K562 (cell line): ENCODE data around the gene KRT14. TPM values are rescaled to one million over a fixed set of nuclear protein-coding genes. Genes with fewer than 3 reads are reported as not detected.

Experiments
- ATAC-seq: fragments of 200-7000 bp; cut with Tn5 transposase; 3 replicates; pipeline ENCODE4 v1.9.1; 2020; ENCODE audit warnings: moderate library complexity
- BruUV-seq: library from RNA; stranded (reverse); fragments of 400-500 nt; replicated peaks from 2 replicates; lab custom pipeline; 2021; lab: Mats Ljungman, UMichigan
- CTCF ChIA-PET: fragments of 300-600 bp; formaldehyde crosslinking; extraction: SDS; loops from one replicate; lab custom pipeline; 2021; ENCODE audit warnings: low intra/inter-chr PET ratio; lab: Yijun Ruan, JAX
- POLR2A ChIA-PET: fragments of 300-600, 350-650 bp; sonication (Branson Sonifier 250); formaldehyde crosslinking; extraction: SDS; loops from one replicate; lab custom pipeline; 2021; ENCODE audit warnings: antibody characterized with exemption, inconsistent platforms; lab: Yijun Ruan, JAX
- DNase-seq, 4 experiments: peaks; one replicate each; pipeline versions ENCODE4 v3.0.0 to v3.0.0-alpha.2; 2011 to 2018; ENCODE audit warnings: low spot score in 3 of 4, mixed read lengths in 3 of 4; ENCODE audit errors: extremely low read depth in 1 of 4
- FAIRE-seq: peaks from 2 replicates; lab custom pipeline; 2011; peaks lifted over from hg19 to GRCh38; lab: Jason Lieb, UNC
- H2AFZ ChIP-seq: 2 replicates; pipeline ENCODE4 v1.6.0; 2011; ENCODE audit warnings: low read depth, low read length, control low read depth, inconsistent platforms
- H3K27ac ChIP-seq: fragments of 200-600 bp; 3 replicates; pipeline ENCODE4 v1.8.0; 2011; ENCODE audit warnings: low read depth, mild to moderate bottlenecking, control low read depth, inconsistent platforms, low read length, moderate library complexity, mixed read lengths; ENCODE audit errors: extremely low read depth
- H3K27me3 ChIP-seq, 2 experiments: fragments of 300-600 bp in 1 of 2; 2 replicates in 1 of 2; 3 replicates in 1 of 2; pipeline versions ENCODE4 v1.6.0 to v1.8.0; 2011; ENCODE audit warnings: inconsistent platforms in 2 of 2, low read length in 2 of 2, mild to moderate bottlenecking in 1 of 2, mixed read lengths in 1 of 2, moderate library complexity in 1 of 2; ENCODE audit not compliant: control insufficient read depth in 2 of 2, insufficient read depth in 2 of 2
- H3K36me3 ChIP-seq: fragments of 300-600 bp; 3 replicates; pipeline ENCODE4 v1.8.0; 2011; ENCODE audit warnings: mild to moderate bottlenecking, low read length, inconsistent platforms; ENCODE audit not compliant: control insufficient read depth, insufficient read depth
- H3K4me1 ChIP-seq, 2 experiments: fragments of 200-600 bp in 1 of 2; replicated peaks in 1 of 2; 2 replicates in 1 of 2; 3 replicates in 1 of 2; pipeline versions ENCODE4 v1.5.1 to v1.8.0; 2011; ENCODE audit warnings: inconsistent platforms in 2 of 2, low read length in 2 of 2, mild to moderate bottlenecking in 1 of 2, mixed read lengths in 1 of 2, moderate library complexity in 1 of 2; ENCODE audit not compliant: control insufficient read depth in 2 of 2, insufficient read depth in 2 of 2
- H3K4me2 ChIP-seq: 2 replicates; pipeline ENCODE4 v1.6.1; 2011; ENCODE audit warnings: low read length, control low read depth, inconsistent platforms, mixed read lengths; ENCODE audit not compliant: insufficient read depth
- H3K4me3 ChIP-seq: fragments of 200-600 bp; sonication (generic), shearing (Covaris generic); 2 replicates; pipeline ENCODE4 v1.5.1; 2016; ENCODE audit warnings: control low read depth, inconsistent platforms
- H3K79me2 ChIP-seq: fragments of 200-600 bp; 3 replicates; pipeline ENCODE4 v1.8.0; 2011; ENCODE audit warnings: low read length, inconsistent platforms; ENCODE audit not compliant: control insufficient read depth, insufficient read depth
- H3K9ac ChIP-seq, 2 experiments: 2 replicates each; pipeline versions ENCODE4 v1.6.0 to v1.6.1; 2011; ENCODE audit warnings: low read depth in 2 of 2, low read length in 2 of 2, control low read depth in 1 of 2, inconsistent platforms in 1 of 2, mild to moderate bottlenecking in 1 of 2, mixed read lengths in 1 of 2; ENCODE audit not compliant: insufficient read depth in 1 of 2
- H3K9me1 ChIP-seq: one replicate; pipeline ENCODE4 v1.6.0; 2011; ENCODE audit warnings: inconsistent platforms, mild to moderate bottlenecking, low read length, moderate library complexity; ENCODE audit not compliant: control insufficient read depth, insufficient read depth
- H3K9me3 ChIP-seq: replicated peaks from 2 replicates; pipeline ENCODE4 v1.5.1; 2011; ENCODE audit warnings: low read depth, low read length, inconsistent platforms; ENCODE audit not compliant: control insufficient read depth, insufficient read depth
- H4K20me1 ChIP-seq: replicated peaks from 2 replicates; pipeline ENCODE4 v1.6.1; 2011; ENCODE audit warnings: low read length, inconsistent platforms, mixed read lengths; ENCODE audit not compliant: control insufficient read depth, insufficient read depth
- BCLAF1 ChIP-seq, 2 experiments: fragments of 450-650 bp in 1 of 2; IDR thresholded peaks; 2 replicates each; pipeline ENCODE4 v1.6.1; 2011 to 2017; ENCODE audit warnings: low read depth in 2 of 2, antibody characterized with exemption in 1 of 2, borderline replicate concordance in 1 of 2, low read length in 1 of 2, mild to moderate bottlenecking in 1 of 2, mixed read lengths in 1 of 2; ENCODE audit not compliant: control insufficient read depth in 1 of 2
- CTCF ChIP-seq, 3 experiments: IDR thresholded peaks in 2 of 3; conservative IDR thresholded peaks in 1 of 3; 2 replicates each; pipeline ENCODE4 v1.5.1; 2011 to 2012; ENCODE audit warnings: low read length in 3 of 3, mild to moderate bottlenecking in 3 of 3, control low read depth in 2 of 3, improper control_type of control experiment in 1 of 3, inconsistent platforms in 1 of 3, low read depth in 1 of 3, mixed read lengths in 1 of 3, moderate library complexity in 1 of 3; ENCODE audit not compliant: insufficient read depth in 2 of 3
- FOS ChIP-seq: IDR thresholded peaks from 3 replicates; pipeline ENCODE4 v1.6.1; 2011; ENCODE audit not compliant: insufficient read length; ENCODE audit errors: extremely low read depth
- HDAC1 ChIP-seq, 2 experiments: fragments of 450-650 bp; IDR thresholded peaks; 2 replicates each; pipeline ENCODE4 v1.6.1; 2016 to 2017; ENCODE audit warnings: inconsistent platforms in 1 of 2, mild to moderate bottlenecking in 1 of 2, moderate library complexity in 1 of 2
- HDGF ChIP-seq: fragments of 450-650 bp; IDR thresholded peaks from 2 replicates; pipeline ENCODE4 v1.6.1; 2016
- KLF6 ChIP-seq: fragments of 250-450 bp; sonication (Bioruptor Pico); IDR thresholded peaks from 2 replicates; pipeline ENCODE4 v1.4.0; 2020; ENCODE audit warnings: mild to moderate bottlenecking, moderate library complexity, borderline replicate concordance
- NFATC3 ChIP-seq: fragments of 450-650 bp; IDR thresholded peaks from 2 replicates; pipeline ENCODE4 v1.6.1; 2017; ENCODE audit warnings: mild to moderate bottlenecking
- NFIX ChIP-seq: fragments of 250-450 bp; sonication (Bioruptor Pico); IDR thresholded peaks from 2 replicates; pipeline ENCODE4 v1.4.0; 2020; ENCODE audit warnings: low read depth, mild to moderate bottlenecking, moderate library complexity
- PATZ1 ChIP-seq: fragments of 250-450 bp; sonication (Bioruptor Pico); IDR thresholded peaks from 2 replicates; pipeline ENCODE4 v1.5.0; 2020; ENCODE audit warnings: mild to moderate bottlenecking, borderline replicate concordance
- SUPT5H ChIP-seq: fragments of 450-650 bp; IDR thresholded peaks from 2 replicates; pipeline ENCODE4 v1.6.1; 2016
- TCF3 ChIP-seq: sonication (generic); formaldehyde crosslinking; IDR thresholded peaks from 2 replicates; pipeline ENCODE4 v1.4.0; 2020; ENCODE audit warnings: mild to moderate bottlenecking, missing genetic modification reagents
- ZNF280A ChIP-seq: fragments of 450-650 bp; IDR thresholded peaks from 2 replicates; pipeline ENCODE4 v1.6.1; 2018; ENCODE audit warnings: mild to moderate bottlenecking, low read depth; ENCODE audit not compliant: partially characterized antibody
- WGBS: fragments of 100-300 bp; shearing (Covaris generic); methylation state at CpG from one replicate; pipeline ENCODE4 v1.1.6; 2016; ENCODE audit warnings: low coverage, mixed read lengths; ENCODE audit not compliant: insufficient coverage; ENCODE audit errors: missing lambda C conversion rate; 5-methylcytosine and 5-hydroxymethylcytosine counted together
- in situ Hi-C: fragments of 300-500 bp; cut with MboI; formaldehyde crosslinking; loops from 4 replicates; pipeline ENCODE4 v1.15.0; 2018; ENCODE audit warnings: inconsistent platforms, mixed read lengths
- intact Hi-C: fragments of 100-400 bp; cut with micrococcal nuclease; formaldehyde crosslinking; loops from 2 replicates; pipeline ENCODE4 v1.14.2; 2022
- polyA plus RNA-seq, 8 experiments: library from polyadenylated mRNA; depleted of rRNA in 4 of 8; stranded (reverse) in 5 of 8; unstranded in 3 of 8; fragments of >200 nt; fragmentation: Nextera tagmentation in 2 of 8; fragmentation: Illumina TruSeq in 1 of 8; extraction: Ambion mirVana in 2 of 8; extraction: Trizol in 1 of 8; gene quantifications; 2 replicates each; pipeline versions ENCODE4 v1.2.1 to v1.2.3, GENCODE V29; 2011 to 2014; ENCODE audit warnings: inconsistent platforms in 1 of 8, missing spikeins in 1 of 8
- total RNA-seq, 7 experiments: library from RNA; depleted of rRNA in 6 of 7; stranded (reverse); fragments of >200 nt in 6 of 7; fragmentation: Illumina TruSeq in 2 of 7; extraction: Trizol in 2 of 7; gene quantifications; 2 replicates each; pipeline versions ENCODE4 v1.2.1 to v1.2.3, GENCODE V29; 2011 to 2021; ENCODE audit warnings: low replicate concordance in 1 of 7

Gene KRT14
- total and polyA plus RNA-seq, 9 of the 15 experiments (the other 6 are each of a cell fraction or from before 2014, with no cell fraction given): 0.22 TPM; not detected in 8

- DNase-seq (no peak), FAIRE-seq (no peak), ATAC-seq (no peak)
- BruUV-seq: no TSS peak
- 0% methylated on average over 1 of the region's 1 CpG for WGBS
- H3K36me3 ChIP-seq: no peaks in the 10 kb centered on the region
- H3K4me2 ChIP-seq: no peak overlapping the region
- no peaks in the 10 kb centered on the region for H3K79me2 ChIP-seq
- H3K27ac ChIP-seq: no peak overlapping the region
- peaks cover 6 to 31% of the 10 kb centered on the region in 2 experiments; a peak in 3 of 5 replicates for H3K27me3 ChIP-seq
- CTCF ChIA-PET: interaction anchor here (1.9 to 3.6 kb wide), 3 partner anchors 31 to 82 kb away, joined by 7 to 21 read pairs (median 17); no protein-coding TSS in a partner anchor
- H3K9ac ChIP-seq: no peak overlapping the region
- no peak for TF ChIP-seq ZNF280A
- no peak for TF ChIP-seq FOS
- TF ChIP-seq KLF6 (CRISPR knock-in tag): no peak
- TF ChIP-seq TCF3 (CRISPR knock-in tag): no peak
- TF ChIP-seq PATZ1: no peak
- no peak for TF ChIP-seq HDAC1 (IDR thresholded peaks at IDR 0.05)
- no peak for TF ChIP-seq BCLAF1 (IDR thresholded peaks at IDR 0.05; ENCODE audit: borderline replicate concordance in 1 of 2, control insufficient read depth in 1 of 2, low read depth in 2 of 2, low read length in 1 of 2)
- TF ChIP-seq NFATC3: no peak
- TF ChIP-seq NFIX: no peak
- TF ChIP-seq HDGF: no peak
- TF ChIP-seq SUPT5H: no peak
- no peak for TF ChIP-seq CTCF (IDR thresholded peaks at IDR 0.05 in 2 of 3, conservative IDR thresholded peaks at IDR 0.05 in 1 of 3; ENCODE audit: insufficient read depth in 2 of 3, low read depth in 1 of 3, low read length in 3 of 3)
- POLR2A ChIA-PET: interaction anchor here (1.0 to 1.7 kb wide), 3 partner anchors 9 to 12 kb away, joined by 3 to 4 read pairs (median 3); partner anchors contain the start of gene KRT9
- in situ Hi-C loops (no loop called here), intact Hi-C loops (no loop called here)
- no peak overlapping the region for H3K4me3 ChIP-seq
- no peaks in the 10 kb centered on the region for H4K20me1 ChIP-seq
- no peak overlapping the region for H2AFZ ChIP-seq
- H3K4me1 ChIP-seq: peaks cover 2 to 9% of the 10 kb centered on the region in 2 experiments; a peak in 3 of 5 replicates
- H3K9me1 ChIP-seq: no peaks in the 10 kb centered on the region
- no peaks in the 10 kb centered on the region for H3K9me3 ChIP-seq
Observed at GRCh38 chr17:41580687-41581365, 5.9 kb downstream of the KRT14 start.
